Suprapubic skin (tissue), 3 donors: Measurements from ENCODE around the gene HNF1A.

Experiments used
- CTCF ChIP-seq, 2 donors: fragments of 200-600 bp in 1 of 2; fragments of 450-650 bp in 1 of 2; sonication (generic) in 1 of 2; IDR thresholded peaks; one replicate each; pipeline ENCODE4 v1.5.1; 2016 to 2019; ENCODE audit warnings: antibody characterized with exemption in 2 of 2, mild to moderate bottlenecking in 1 of 2, moderate library complexity in 1 of 2
- EP300 ChIP-seq: sonication (generic); formaldehyde crosslinking; IDR thresholded peaks from one replicate; pipeline ENCODE4 v1.6.1; 2017; ENCODE audit warnings: antibody characterized with exemption
- POLR2A ChIP-seq, 2 donors: fragments of 450-650 bp; IDR thresholded peaks; one replicate each; pipeline ENCODE4 v1.6.1; 2017; ENCODE audit warnings: antibody characterized with exemption in 2 of 2, mild to moderate bottlenecking in 2 of 2, moderate library complexity in 2 of 2

- TF ChIP-seq EP300 (no peak), CTCF (IDR thresholded peaks at IDR 0.05) (no peak), POLR2A (IDR thresholded peaks at IDR 0.05) (no peak)
Measured at GRCh38 chr12:120999191-121000120, 21.1 kb downstream of the HNF1A start.
